Activated T-helper 17 cell treated with anti-CD3 and anti-CD28 coated beads, Interleukin-2, amount 50 U/mL, for 72 hours (primary cell): ENCODE results near the gene EZR. TPM values are rescaled to one million over a fixed set of nuclear protein-coding genes. Genes with fewer than 3 reads are reported as not detected.
A peak's percentile ranks its signal among the peaks of the same experiment; 100 is the strongest.
"Not testable (repeated sequence)": the region's sequence is repeated elsewhere in the genome, so short reads cannot be mapped to it uniquely, and the experiment has no call there.

Source experiments
- ATAC-seq: fragments of 150-1000 bp; cut with Tn5 transposase; replicated peaks from 2 replicates; pipeline ENCODE4 v1.10.0; 2021; ENCODE audit warnings: mild to moderate bottlenecking, moderate library complexity
- H3K27ac Mint-ChIP-seq: one replicate; pipeline ENCODE4 v1.8.0; 2022; ENCODE audit warnings: mixed read lengths
- H3K27me3 Mint-ChIP-seq: one replicate; pipeline ENCODE4 v1.8.0; 2022; ENCODE audit warnings: mixed read lengths
- H3K36me3 Mint-ChIP-seq: one replicate; pipeline ENCODE4 v1.8.0; 2022; ENCODE audit warnings: low read depth, mild to moderate bottlenecking, mixed read lengths
- H3K4me1 Mint-ChIP-seq: one replicate; pipeline ENCODE4 v1.8.0; 2022; ENCODE audit warnings: mixed read lengths
- H3K4me3 Mint-ChIP-seq: one replicate; pipeline ENCODE4 v1.8.0; 2022; ENCODE audit warnings: mild to moderate bottlenecking, mixed read lengths
- H3K9me3 Mint-ChIP-seq: one replicate; pipeline ENCODE4 v1.8.0; 2022; ENCODE audit warnings: mixed read lengths
- total RNA-seq, 2 donors: library from RNA; stranded (reverse); gene quantifications; one replicate each; pipeline ENCODE4 v1.2.3, GENCODE V29; 2022

Gene EZR
- total RNA-seq, 2 donors from 2014 or later, result 159 to 212 TPM

- peak overlapping the region; percentile 48 for H3K4me3 Mint-ChIP-seq
- H3K36me3 Mint-ChIP-seq, result peaks cover 88% of the 10 kb centered on the region
- ATAC-seq, result no peak
- H3K27me3 Mint-ChIP-seq, result no peaks in the 10 kb centered on the region
- no peaks in the 10 kb centered on the region for H3K9me3 Mint-ChIP-seq
- H3K4me1 Mint-ChIP-seq, result peaks cover 55% of the 10 kb centered on the region
- H3K27ac Mint-ChIP-seq, result peak overlapping the region; percentile 80
These were observed 19.9 kb downstream of the EZR start for GRCh38 chr6:158799051-158799792.

GRCh38 chr6:158798311-158798710 is 20.9 kb downstream of the EZR start:
- H3K4me1 Mint-ChIP-seq, result peaks cover 48% of the 10 kb centered on the region
- H3K36me3 Mint-ChIP-seq, result peaks cover 88% of the 10 kb centered on the region
- H3K9me3 Mint-ChIP-seq, result no peaks in the 10 kb centered on the region
- H3K4me3 Mint-ChIP-seq, result peak overlapping the region; percentile 48
- no peak overlapping the region for H3K27ac Mint-ChIP-seq
- no peak for ATAC-seq
- no peaks in the 10 kb centered on the region for H3K27me3 Mint-ChIP-seq

GRCh38 chr6:158797331-158798310 is 21.5 kb downstream of the EZR start:
- peak; percentile 62 for ATAC-seq
- Mint-ChIP-seq H3K4me1 (peaks cover 42% of the 10 kb centered on the region), H3K9me3 (no peaks in the 10 kb centered on the region), H3K36me3 (peaks cover 86% of the 10 kb centered on the region), H3K27ac (peak overlapping the region; percentile 37), H3K4me3 (peak overlapping the region; percentile 48), H3K27me3 (no peaks in the 10 kb centered on the region)

- Mint-ChIP-seq H3K9me3 (no peaks in the 10 kb centered on the region), H3K27ac (peak overlapping the region; percentile 37), H3K4me3 (peak overlapping the region; percentile 48), H3K4me1 (peaks cover 36% of the 10 kb centered on the region), H3K27me3 (no peaks in the 10 kb centered on the region), H3K36me3 (peaks cover 84% of the 10 kb centered on the region)
- no peak for ATAC-seq
These were observed 22.8 kb downstream of the EZR start for GRCh38 chr6:158796353-158796752.

- Mint-ChIP-seq H3K27ac (peak overlapping the region; percentile 37), H3K4me3 (peak overlapping the region; percentile 9), H3K9me3 (no peaks in the 10 kb centered on the region), H3K36me3 (peaks cover 84% of the 10 kb centered on the region), H3K27me3 (no peaks in the 10 kb centered on the region), H3K4me1 (peaks cover 44% of the 10 kb centered on the region)
- no peak for ATAC-seq
These were observed 23.7 kb downstream of the EZR start for GRCh38 chr6:158795516-158795915.

- H3K4me1 Mint-ChIP-seq, result peaks cover 47% of the 10 kb centered on the region
- no peaks in the 10 kb centered on the region for H3K27me3 Mint-ChIP-seq
- H3K4me3 Mint-ChIP-seq, result peak overlapping the region; percentile 39
- no peaks in the 10 kb centered on the region for H3K9me3 Mint-ChIP-seq
- H3K36me3 Mint-ChIP-seq, result peaks cover 85% of the 10 kb centered on the region
- no peak overlapping the region for H3K27ac Mint-ChIP-seq
- ATAC-seq, result peak; percentile 85
These were observed 25.7 kb downstream of the EZR start for GRCh38 chr6:158793432-158793831.

- Mint-ChIP-seq H3K36me3 (peaks cover 88% of the 10 kb centered on the region), H3K4me1 (peaks cover 42% of the 10 kb centered on the region), H3K4me3 (peak overlapping the region; percentile 3)
- ATAC-seq, H3K9me3 Mint-ChIP-seq, H3K27ac Mint-ChIP-seq, H3K27me3 Mint-ChIP-seq: not testable (repeated sequence)
These were observed 26.7 kb downstream of the EZR start for GRCh38 chr6:158792505-158792904.

GRCh38 chr6:158791274-158791855 is 27.8 kb downstream of the EZR start:
- H3K9me3 Mint-ChIP-seq, result no peaks in the 10 kb centered on the region
- ATAC-seq, result no peak
- H3K36me3 Mint-ChIP-seq, result peaks cover 88% of the 10 kb centered on the region
- H3K27ac Mint-ChIP-seq, result peak overlapping the region; percentile 55
- peak overlapping the region; percentile 44 for H3K4me3 Mint-ChIP-seq
- H3K27me3 Mint-ChIP-seq, result no peaks in the 10 kb centered on the region
- peaks cover 36% of the 10 kb centered on the region for H3K4me1 Mint-ChIP-seq

- H3K27me3 Mint-ChIP-seq, result no peaks in the 10 kb centered on the region
- H3K27ac Mint-ChIP-seq, result peak overlapping the region; percentile 55
- peaks cover 90% of the 10 kb centered on the region for H3K36me3 Mint-ChIP-seq
- peak; percentile 67 for ATAC-seq
- H3K4me1 Mint-ChIP-seq, result peaks cover 23% of the 10 kb centered on the region
- peak overlapping the region; percentile 44 for H3K4me3 Mint-ChIP-seq
- no peaks in the 10 kb centered on the region for H3K9me3 Mint-ChIP-seq
These were observed 29.9 kb downstream of the EZR start for GRCh38 chr6:158789115-158789917.

GRCh38 chr6:158787395-158787794 is 31.8 kb downstream of the EZR start:
- no peak for ATAC-seq
- H3K4me3 Mint-ChIP-seq, result no peak overlapping the region
- peaks cover 21% of the 10 kb centered on the region for H3K4me1 Mint-ChIP-seq
- no peaks in the 10 kb centered on the region for H3K27me3 Mint-ChIP-seq
- H3K36me3 Mint-ChIP-seq, result peaks cover 94% of the 10 kb centered on the region
- H3K27ac Mint-ChIP-seq, result no peak overlapping the region
- no peaks in the 10 kb centered on the region for H3K9me3 Mint-ChIP-seq

GRCh38 chr6:158786645-158787304 is 32.4 kb downstream of the EZR start:
- Mint-ChIP-seq H3K27ac (no peak overlapping the region), H3K27me3 (no peaks in the 10 kb centered on the region)

GRCh38 chr6:158785036-158785435 is 34.1 kb downstream of the EZR start:
- H3K4me1 Mint-ChIP-seq, result peaks cover 8% of the 10 kb centered on the region
- no peak overlapping the region for H3K4me3 Mint-ChIP-seq
- no peak overlapping the region for H3K27ac Mint-ChIP-seq
- no peaks in the 10 kb centered on the region for H3K27me3 Mint-ChIP-seq
- peaks cover 100% of the 10 kb centered on the region for H3K36me3 Mint-ChIP-seq
- no peak for ATAC-seq
- H3K9me3 Mint-ChIP-seq, result no peaks in the 10 kb centered on the region

More at GRCh38 chr6:158786645-158787304, 32.4 kb downstream of the EZR start:
- Mint-ChIP-seq H3K36me3 (peaks cover 98% of the 10 kb centered on the region), H3K4me3 (no peak overlapping the region), H3K9me3 (no peaks in the 10 kb centered on the region), H3K4me1 (peaks cover 21% of the 10 kb centered on the region)
- no peak for ATAC-seq

- Mint-ChIP-seq H3K9me3 (no peaks in the 10 kb centered on the region), H3K36me3 (peaks cover 99% of the 10 kb centered on the region), H3K4me3 (no peak overlapping the region), H3K4me1 (peaks cover 3% of the 10 kb centered on the region), H3K27me3 (no peaks in the 10 kb centered on the region), H3K27ac (peak overlapping the region; percentile 63)
- no peak for ATAC-seq
These were observed 34.7 kb downstream of the EZR start for GRCh38 chr6:158784505-158784904.
